IMR-90 (cell line): ENCODE data around the gene ZNF791. TPM values are rescaled to one million over a fixed set of nuclear protein-coding genes. Genes with fewer than 3 reads are reported as not detected.
A peak's percentile ranks its signal among the peaks of the same experiment; 100 is the strongest.

Experiments
- ATAC-seq: fragments of 200-7000 bp; cut with Tn5 transposase; 2 replicates; pipeline ENCODE4 v1.9.1; 2020; ENCODE audit warnings: low read depth, mild to moderate bottlenecking, moderate library complexity
- BruUV-seq: library from RNA; stranded (reverse); fragments of 400-500 nt; replicated peaks from 2 replicates; lab custom pipeline; 2021; lab: Mats Ljungman, UMichigan
- CTCF ChIA-PET: fragments of 300-600 bp; formaldehyde crosslinking; extraction: SDS; loops from one replicate; lab custom pipeline; 2021; ENCODE audit warnings: antibody characterized with exemption; lab: Yijun Ruan, JAX
- POLR2A ChIA-PET: fragments of 300-600 bp; sonication (Branson Sonifier 250); formaldehyde crosslinking; loops from one replicate; lab custom pipeline; 2022; ENCODE audit warnings: antibody characterized with exemption; ENCODE audit not compliant: unreplicated experiment; lab: Charles Lee
- DNase-seq: peaks from one replicate; pipeline ENCODE4 v3.0.0; 2013
- H2AFZ ChIP-seq: replicated peaks from 2 replicates; pipeline ENCODE3; 2013; ENCODE audit warnings: low read length, mild to moderate bottlenecking; ENCODE audit not compliant: poor library complexity
- H2AK5ac ChIP-seq: 2 replicates; pipeline ENCODE4 v1.6.1; 2013; ENCODE audit warnings: low read depth, low read length, inconsistent platforms
- H2AK9ac ChIP-seq: replicated peaks from 2 replicates; pipeline ENCODE3; 2013; ENCODE audit warnings: mild to moderate bottlenecking, low read depth, low read length, moderate library complexity; ENCODE audit not compliant: poor library complexity
- H2BK120ac ChIP-seq: 2 replicates; pipeline ENCODE4 v1.6.1; 2013; ENCODE audit warnings: low read depth, low read length, inconsistent platforms
- H2BK15ac ChIP-seq: 3 replicates; pipeline ENCODE4 v1.6.1; 2013; ENCODE audit warnings: low read depth, low read length, inconsistent platforms
- H2BK20ac ChIP-seq: 2 replicates; pipeline ENCODE4 v1.6.1; 2013; ENCODE audit warnings: low read depth, mild to moderate bottlenecking, inconsistent platforms, low read length, moderate library complexity
- H2BK5ac ChIP-seq: 2 replicates; pipeline ENCODE4 v1.6.1; 2013; ENCODE audit warnings: mild to moderate bottlenecking, low read depth, low read length, inconsistent platforms; ENCODE audit not compliant: poor library complexity, severe bottlenecking
- H3K14ac ChIP-seq: replicated peaks from 2 replicates; pipeline ENCODE4 v1.6.1; 2013; ENCODE audit warnings: low read depth, low read length, inconsistent platforms
- H3K18ac ChIP-seq: 2 replicates; pipeline ENCODE4 v1.6.1; 2013; ENCODE audit warnings: low read depth, low read length, control low read depth
- H3K23ac ChIP-seq: 2 replicates; pipeline ENCODE4 v1.6.1; 2013; ENCODE audit warnings: low read depth, low read length, inconsistent platforms
- H3K27ac ChIP-seq: 2 replicates; pipeline ENCODE4 v1.5.1; 2013; ENCODE audit warnings: mild to moderate bottlenecking, control low read depth, low read length; ENCODE audit not compliant: insufficient read depth
- H3K27me3 ChIP-seq: 2 replicates; pipeline ENCODE4 v1.6.1; 2013; ENCODE audit warnings: low read length; ENCODE audit not compliant: control insufficient read depth, insufficient read depth
- H3K36me3 ChIP-seq: 2 replicates; pipeline ENCODE4 v1.6.1; 2013; ENCODE audit warnings: low read length, mixed read lengths; ENCODE audit not compliant: control insufficient read depth, insufficient read depth
- H3K4ac ChIP-seq: 2 replicates; pipeline ENCODE4 v1.6.1; 2013; ENCODE audit warnings: low read depth, low read length, inconsistent platforms
- H3K4me1 ChIP-seq: 2 replicates; pipeline ENCODE4 v1.6.1; 2013; ENCODE audit warnings: low read length, mixed read lengths; ENCODE audit not compliant: control insufficient read depth, insufficient read depth
- H3K4me2 ChIP-seq: 2 replicates; pipeline ENCODE4 v1.6.1; 2013; ENCODE audit warnings: low read depth, mild to moderate bottlenecking, control low read depth, low read length, moderate library complexity
- H3K4me3 ChIP-seq: 2 replicates; pipeline ENCODE4 v1.5.1; 2013; ENCODE audit warnings: low read depth, mild to moderate bottlenecking, control low read depth, low read length, moderate library complexity; ENCODE audit not compliant: insufficient read depth
- H3K56ac ChIP-seq: 2 replicates; pipeline ENCODE4 v1.6.1; 2013; ENCODE audit warnings: low read length, inconsistent platforms; ENCODE audit not compliant: insufficient read depth; ENCODE audit errors: extremely low read depth
- H3K79me1 ChIP-seq, 2 experiments: 2 replicates each; pipeline ENCODE4 v1.6.1; 2013; ENCODE audit warnings: low read length in 2 of 2, inconsistent platforms in 1 of 2, low read depth in 1 of 2
- H3K9ac ChIP-seq: 2 replicates; pipeline ENCODE4 v1.6.1; 2013; ENCODE audit warnings: low read depth, low read length, control low read depth
- H3K9me1 ChIP-seq: 2 replicates; pipeline ENCODE4 v1.6.1; 2013; ENCODE audit warnings: low read length, inconsistent platforms; ENCODE audit not compliant: insufficient read depth
- H3K9me3 ChIP-seq: 2 replicates; pipeline ENCODE4 v1.6.1; 2013; ENCODE audit warnings: low read length; ENCODE audit not compliant: control insufficient read depth, insufficient read depth
- H4K20me1 ChIP-seq: 2 replicates; pipeline ENCODE4 v1.6.1; 2013; ENCODE audit warnings: low read length, inconsistent platforms; ENCODE audit not compliant: insufficient read depth
- H4K5ac ChIP-seq: 2 replicates; pipeline ENCODE4 v1.6.1; 2013; ENCODE audit warnings: mild to moderate bottlenecking, low read depth, low read length, control low read depth
- H4K8ac ChIP-seq, 2 experiments: 2 replicates each; pipeline ENCODE4 v1.6.1; 2013; ENCODE audit warnings: low read depth in 2 of 2, low read length in 2 of 2, control low read depth in 1 of 2, inconsistent platforms in 1 of 2
- H4K91ac ChIP-seq: 2 replicates; pipeline ENCODE4 v1.6.1; 2013; ENCODE audit warnings: low read depth, low read length, inconsistent platforms; ENCODE audit not compliant: insufficient read depth
- FOS ChIP-seq: fragments of 150-350 bp; IDR thresholded peaks from 2 replicates; pipeline ENCODE4 v1.6.1; 2016; ENCODE audit warnings: low read depth, low read length
- WGBS, 2 experiments: methylation state at CpG; one replicate each; pipeline versions ENCODE4 v1.1.5 to v1.1.7; 2013; ENCODE audit warnings: missing lambda C conversion rate in 2 of 2; ENCODE audit not compliant: insufficient read length in 1 of 2; ENCODE audit errors: extremely low coverage in 2 of 2; 5-methylcytosine and 5-hydroxymethylcytosine counted together
- dilution Hi-C: fragments of 300-500 bp; cut with HindIII; formaldehyde crosslinking; loops from one replicate; pipeline ENCODE4 v1.14.3; 2018; ENCODE audit warnings: low sequenced_read_pairs; ENCODE audit not compliant: unreplicated experiment
- in situ Hi-C: fragments of 300-500 bp; cut with MboI; formaldehyde crosslinking; loops from 3 replicates; pipeline ENCODE4 v1.14.3; 2019; ENCODE audit warnings: low sequenced_read_pairs, inconsistent platforms, mixed read lengths
- intact Hi-C: fragments of 100-400 bp; cut with micrococcal nuclease; formaldehyde crosslinking; loops from 2 replicates; pipeline ENCODE4 v1.10.0; 2022
- polyA plus RNA-seq, 3 experiments: library from polyadenylated mRNA; depleted of rRNA; stranded (reverse); fragments of >200 nt; gene quantifications; 2 replicates each; pipeline ENCODE4 v1.2.3, GENCODE V29; 2012; ENCODE audit warnings: low replicate concordance in 1 of 3
- total RNA-seq: library from RNA; depleted of rRNA; stranded (reverse); fragments of >200 nt; gene quantifications from 2 replicates; pipeline ENCODE4 v1.2.3, GENCODE V29; 2012

The ZNF791 gene
- total and polyA plus RNA-seq, 2 of the 4 experiments (the other 2 are of a cell fraction), result 7.1 to 15.8 TPM

DNA sequence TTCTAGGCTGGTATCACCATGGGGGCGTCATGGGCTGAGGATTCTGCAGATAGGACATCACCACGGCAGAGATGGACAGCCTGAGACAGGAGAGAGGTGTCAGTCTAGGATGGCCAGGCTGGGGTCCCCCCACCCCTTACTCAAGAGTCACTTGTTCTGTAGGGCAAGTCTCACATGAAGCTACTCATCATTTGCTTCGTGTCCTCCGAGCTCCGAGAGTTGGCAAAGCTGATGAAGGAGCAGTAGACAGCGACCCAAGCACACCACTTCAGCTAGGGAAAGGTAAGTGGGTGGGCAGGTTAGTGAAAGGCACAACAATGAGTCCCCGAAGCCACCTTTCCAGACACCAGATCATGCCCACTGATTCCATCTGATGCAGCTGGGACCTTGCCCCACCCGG, 57.6 kb downstream of the ZNF791 start:
- Histone ChIP-seq H4K5ac (peak overlapping the region; percentile 29), H3K36me3 (peaks cover 13% of the 10 kb centered on the region), H2BK120ac (no peak overlapping the region), H3K79me1 (peaks cover 38 to 69% of the 10 kb centered on the region in 2 experiments), H2BK5ac (peak overlapping the region; percentile 36), H2AK9ac (peak overlapping the region; percentile 98), H3K9me1 (0 out of 2 replicates have a peak, but pooled peaks cover 13% of the 10 kb centered on the region), H3K14ac (peak overlapping the region; percentile 5; the same call in 1 of the 2 replicates), H2BK15ac (no peak overlapping the region), H3K4me1 (peaks cover 15% of the 10 kb centered on the region), H3K4me3 (peak overlapping the region; percentile 58), H2AK5ac (peak overlapping the region; percentile 84), H3K23ac (peak overlapping the region; percentile 22), H4K8ac (peak overlapping the region; percentile 72 to 91; a peak in 3 of 4 replicates), H4K91ac (peak overlapping the region; percentile 67; the same call in 1 of the 2 replicates), H3K4ac (peak overlapping the region; percentile 84), H3K27ac (peak overlapping the region; percentile 79), H3K9me3 (no peaks in the 10 kb centered on the region), H2BK20ac (no peak overlapping the region), H3K4me2 (peak overlapping the region; percentile 97), H3K18ac (no peak overlapping the region), H2AFZ (peak overlapping the region; percentile 95), H3K56ac (no peak overlapping the region), H4K20me1 (no peaks in the 10 kb centered on the region), H3K9ac (peak overlapping the region; percentile 81), H3K27me3 (no peaks in the 10 kb centered on the region)
- intact Hi-C loops, result no loop called here
- POLR2A ChIA-PET, result no interaction called here
- WGBS, 2 experiments, result no CpG with 5 or more reads among the region's 8 CpGs
- in situ Hi-C loops, result no loop called here
- BruUV-seq, result no TSS peak
- dilution Hi-C loops, result no loop called here
- DNase-seq (no peak), ATAC-seq (no peak)
- CTCF ChIA-PET, result no interaction called here
- TF ChIP-seq FOS, result no peak
